ENCODE data around the gene EGFL8.

The EGFL8 gene

DNA sequence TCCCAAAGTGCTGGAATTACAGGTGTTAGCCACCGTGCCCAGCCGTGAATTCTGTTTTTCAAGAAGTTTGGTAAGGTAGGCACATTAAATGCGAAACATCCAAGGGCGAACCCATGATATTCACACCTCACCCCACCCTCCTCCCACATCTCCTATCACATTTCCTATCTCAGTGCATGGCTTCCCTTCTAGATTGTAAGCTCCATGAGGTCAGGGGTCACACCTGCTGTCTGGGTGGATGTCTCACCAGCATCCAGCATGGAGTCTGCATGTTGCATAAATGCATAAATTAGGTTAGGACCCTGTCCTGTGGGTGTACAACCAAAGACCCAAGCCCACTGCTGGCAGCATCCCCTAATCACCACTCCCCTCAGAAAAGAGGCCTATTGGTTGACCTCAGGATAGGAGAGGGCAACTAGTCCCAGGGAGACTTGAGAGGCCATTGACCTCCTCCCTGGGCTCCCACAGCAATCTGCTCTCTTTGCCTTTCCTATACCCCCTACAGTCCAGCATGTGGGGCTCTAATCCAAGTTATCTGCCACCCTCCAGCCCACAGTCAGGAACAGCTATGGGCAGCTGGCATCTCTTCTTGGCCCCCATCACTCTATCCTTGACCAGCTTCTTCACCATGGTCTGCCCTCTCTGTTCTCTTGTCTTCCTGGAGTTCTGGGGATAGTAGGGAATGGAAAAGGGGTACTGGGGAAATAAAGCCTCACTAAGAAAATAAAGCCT, 16.8 kb upstream of the EGFL8 start:
- no peak for DNase-seq

DNA sequence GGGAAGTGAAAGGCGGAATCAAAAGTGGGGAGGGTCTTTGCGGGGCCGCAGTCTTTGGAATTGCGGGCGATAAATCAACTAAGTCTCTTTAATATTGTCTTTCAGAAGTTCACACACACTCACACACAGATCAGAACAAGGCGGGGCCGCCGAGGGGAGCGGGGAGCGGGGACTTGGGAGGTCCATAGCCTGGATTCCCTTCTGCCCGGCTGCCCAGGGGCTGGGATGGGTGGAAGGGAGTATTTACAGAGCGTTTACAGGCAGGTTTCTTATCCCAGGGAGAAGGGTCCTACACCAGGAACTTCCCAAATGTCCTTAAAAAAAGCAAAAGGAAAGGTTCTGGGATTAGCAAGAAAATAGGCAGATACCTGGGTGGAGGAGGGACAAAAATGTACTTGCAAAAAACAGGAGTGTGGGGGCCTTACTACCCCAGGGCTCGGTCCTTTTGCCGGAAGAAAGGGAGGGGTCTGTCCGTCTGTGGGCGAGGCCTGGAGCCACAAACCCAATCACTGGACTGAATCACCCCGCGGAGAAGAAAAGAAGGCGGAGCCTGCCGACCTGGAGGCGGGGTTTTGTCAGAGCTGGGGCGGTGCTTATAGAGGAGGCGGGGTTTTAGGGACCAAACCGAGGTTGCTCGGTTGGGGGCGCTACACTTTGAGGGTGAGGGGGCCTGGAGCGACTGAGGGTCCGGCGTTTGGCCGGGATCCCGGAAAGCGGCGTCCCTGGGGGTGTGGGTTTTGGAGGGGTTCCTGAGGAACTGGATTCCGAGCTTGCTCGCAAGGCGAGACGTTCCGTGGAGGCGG, 15.9 kb upstream of the EGFL8 start:
- peak; percentile 76 to 78 for DNase-seq

DNA sequence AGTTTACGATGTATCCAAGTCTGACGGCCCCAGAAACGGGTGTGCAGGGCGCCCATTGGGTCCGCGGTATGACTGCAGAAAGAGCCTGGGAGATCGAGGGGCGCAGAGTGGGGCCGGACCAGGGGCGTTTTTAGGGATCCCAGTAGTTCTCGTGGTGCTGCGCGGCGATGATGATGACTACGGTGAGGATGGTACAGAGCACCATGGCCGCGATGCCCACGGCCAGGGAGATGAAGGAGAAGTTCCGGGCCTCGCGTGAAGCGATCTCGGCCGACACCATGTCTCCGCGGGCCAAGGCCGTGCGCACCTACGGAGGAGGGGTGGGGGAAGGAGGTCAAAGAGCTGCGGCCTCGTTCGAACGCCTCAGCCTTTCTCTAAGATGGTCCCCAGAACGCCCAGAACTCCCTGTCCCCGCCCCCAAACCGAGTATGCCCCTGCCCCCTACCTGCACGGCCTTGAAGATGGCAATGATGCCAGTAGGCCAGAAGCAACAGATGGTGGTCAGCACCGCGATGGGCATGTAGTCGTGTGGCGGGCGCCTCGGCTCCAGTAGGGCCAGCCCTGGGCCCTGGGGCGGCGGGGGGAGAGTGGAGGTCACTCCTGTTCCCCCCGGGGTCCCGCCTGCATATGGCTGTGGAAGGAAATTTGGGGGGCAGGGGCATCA, 15.2 kb upstream of the EGFL8 start:
- DNase-seq, result no peak

DNA sequence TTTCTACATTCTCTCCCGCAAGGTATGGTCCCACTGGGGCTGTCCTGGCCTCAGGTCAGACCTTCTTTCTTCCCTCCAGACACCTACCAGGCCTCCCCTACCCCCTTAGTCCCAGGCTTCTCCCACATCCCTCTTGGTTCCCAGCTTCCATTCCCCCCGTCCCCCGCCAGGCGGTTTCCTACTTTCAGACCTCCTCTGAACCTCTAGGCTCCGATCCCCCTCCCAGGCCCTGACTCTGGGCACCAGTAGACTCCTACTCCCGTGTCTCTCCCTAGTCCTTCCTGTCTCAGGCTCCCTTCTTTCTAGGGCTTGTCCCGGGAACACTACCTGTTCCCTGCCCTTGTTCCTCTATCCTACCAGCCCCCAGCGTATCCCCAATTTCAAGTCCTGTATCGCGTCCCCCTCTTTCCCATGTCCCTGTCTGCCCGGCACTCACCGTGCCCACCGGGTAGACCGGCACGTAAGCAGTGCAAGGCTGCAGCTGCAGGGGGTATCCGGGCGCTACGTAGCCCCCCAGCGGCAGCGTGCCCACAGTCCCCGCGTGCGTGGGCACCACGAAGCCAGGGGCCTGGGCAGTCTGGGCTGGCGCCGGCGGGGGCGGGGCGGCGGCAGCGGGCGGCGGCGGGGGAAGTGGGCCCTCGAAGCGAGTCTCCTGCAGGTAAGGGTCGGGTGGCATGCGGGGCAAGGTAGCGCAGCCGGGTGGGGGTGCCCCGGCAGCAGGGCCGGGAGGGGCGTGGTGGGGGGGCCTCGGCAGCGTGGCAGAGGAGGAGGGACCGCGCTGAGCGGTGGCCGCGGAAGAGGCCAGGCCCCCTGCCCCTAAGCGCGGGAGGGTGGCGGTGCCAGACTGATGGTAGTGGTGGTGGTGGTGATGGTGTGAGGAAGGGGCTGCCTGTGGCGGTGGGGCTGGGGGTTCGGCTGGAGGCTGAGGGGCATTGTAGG, 14.2 kb upstream of the EGFL8 start:
- DNase-seq, result no peak

DNA sequence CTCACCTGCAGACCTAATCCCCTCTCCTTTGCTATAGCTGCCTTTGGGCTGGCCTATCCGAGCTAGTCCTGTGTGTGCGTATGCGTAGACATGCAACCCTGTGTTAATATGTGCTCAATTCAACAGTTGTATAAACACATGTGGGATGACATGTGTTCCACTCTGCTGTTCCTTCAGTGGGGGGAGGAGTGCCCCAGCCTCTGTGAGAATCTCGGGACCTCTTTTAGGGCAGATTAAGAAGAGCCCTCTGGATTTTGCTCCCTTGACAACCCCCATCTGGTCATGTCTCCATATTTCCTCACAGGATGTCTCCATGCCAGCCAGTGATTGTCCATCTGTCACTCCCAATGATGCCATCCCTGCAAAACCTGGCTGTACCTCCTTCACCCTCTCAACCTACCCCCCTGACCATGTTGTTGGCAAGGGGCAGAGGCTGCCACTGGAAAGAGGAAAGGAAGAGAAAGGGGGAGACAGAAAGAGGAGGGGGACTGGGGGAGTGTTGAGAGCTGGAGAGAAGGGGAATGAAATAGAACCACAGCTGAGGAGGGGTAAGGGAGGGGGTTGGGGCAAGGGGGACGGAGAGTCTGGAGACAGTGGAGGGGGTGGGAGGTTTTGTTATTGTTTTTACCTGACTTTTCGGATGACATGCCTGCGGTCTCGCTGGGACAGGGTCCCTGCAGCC, 13.1 kb upstream of the EGFL8 start:
- no peak for DNase-seq

DNA sequence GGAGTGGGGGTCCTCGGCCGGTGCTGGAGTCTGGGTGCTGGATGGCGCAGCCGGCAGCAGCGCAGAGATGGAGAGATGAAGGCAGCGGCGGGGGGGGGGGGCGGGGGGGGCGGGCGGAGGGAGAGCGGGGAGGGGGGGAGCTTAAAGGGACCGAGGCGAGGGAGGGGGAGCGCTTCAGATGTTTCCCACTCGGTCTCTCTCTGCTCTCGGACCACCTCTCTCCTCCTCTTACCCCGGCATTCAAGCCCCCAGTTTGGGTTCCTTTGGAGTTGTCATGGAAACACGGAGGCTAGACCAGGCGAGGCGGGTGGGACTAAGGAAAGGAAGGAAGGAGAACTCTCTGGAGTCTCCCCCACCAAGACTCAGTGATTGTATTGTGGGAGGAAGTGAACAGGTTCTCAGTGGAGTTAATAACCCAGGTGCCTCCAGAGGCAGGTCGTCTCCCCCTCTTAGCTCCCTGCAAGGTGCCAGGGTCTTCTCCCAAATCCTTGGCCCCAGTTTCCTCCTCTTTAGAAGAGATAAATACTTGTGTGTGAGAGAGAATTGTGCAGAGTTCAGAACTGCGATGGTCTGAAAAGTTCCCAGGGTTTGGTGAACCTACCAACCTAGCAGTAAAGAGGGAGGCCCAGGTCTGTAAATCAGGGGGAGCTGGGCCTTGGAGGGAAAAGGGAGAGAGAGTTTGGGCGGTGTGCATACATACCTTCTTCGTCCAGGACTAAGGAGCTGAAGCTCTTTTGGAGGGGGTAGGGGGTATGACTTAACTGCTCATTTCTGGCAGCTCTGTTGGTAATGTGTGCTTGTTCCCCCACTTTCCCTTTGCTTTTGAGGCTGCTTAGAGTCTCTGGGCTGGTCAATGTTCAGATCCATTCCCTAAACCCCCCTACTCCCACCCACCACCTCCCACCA, 12.3 kb upstream of the EGFL8 start, which contains the start of gene PRRT1:
Gene PRRT1, minus strand, starts transcription at position 77 of the 906 bp plus-strand sequence. CDS start 112 bp downstream, outside the sequence.
- DNase-seq, result no peak

DNA sequence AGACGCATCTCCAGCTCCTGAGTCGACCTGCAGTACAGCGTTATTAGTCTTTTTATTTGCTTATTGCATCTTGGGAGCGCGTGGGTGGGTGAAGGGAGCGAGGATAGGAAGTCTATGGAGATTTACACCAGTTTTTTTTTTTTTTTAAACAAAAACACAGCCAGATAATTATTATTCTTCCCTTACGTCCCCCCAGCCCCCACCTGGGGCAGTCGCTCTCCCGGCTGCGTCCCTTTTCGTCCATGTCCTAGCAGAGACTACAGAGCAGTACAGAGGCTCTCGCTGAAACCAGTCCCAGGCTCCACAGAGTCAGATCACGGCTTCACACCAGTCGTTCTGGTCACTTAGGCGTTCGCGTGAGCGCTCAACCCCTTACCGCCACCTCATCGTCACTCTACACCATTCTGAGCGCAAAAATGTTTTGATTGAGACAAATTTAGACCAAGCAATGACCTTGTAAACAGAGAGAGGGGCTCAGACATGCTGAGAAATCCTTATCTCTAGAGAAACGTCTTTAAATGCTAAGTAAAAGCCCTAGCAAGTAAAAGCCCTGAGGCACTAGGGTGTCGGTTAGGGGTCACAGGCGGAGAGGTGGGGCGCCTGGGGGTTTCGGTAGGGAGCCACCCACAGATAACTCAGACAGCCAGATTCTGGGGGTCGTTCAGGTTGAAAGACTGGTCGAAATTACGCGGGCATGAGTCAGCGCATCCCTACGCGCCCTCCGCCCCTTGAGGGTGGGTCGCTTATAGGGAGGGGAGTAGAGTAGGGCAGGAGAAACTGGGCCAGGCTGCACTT, 11.4 kb upstream of the EGFL8 start:
- no peak for DNase-seq

DNA sequence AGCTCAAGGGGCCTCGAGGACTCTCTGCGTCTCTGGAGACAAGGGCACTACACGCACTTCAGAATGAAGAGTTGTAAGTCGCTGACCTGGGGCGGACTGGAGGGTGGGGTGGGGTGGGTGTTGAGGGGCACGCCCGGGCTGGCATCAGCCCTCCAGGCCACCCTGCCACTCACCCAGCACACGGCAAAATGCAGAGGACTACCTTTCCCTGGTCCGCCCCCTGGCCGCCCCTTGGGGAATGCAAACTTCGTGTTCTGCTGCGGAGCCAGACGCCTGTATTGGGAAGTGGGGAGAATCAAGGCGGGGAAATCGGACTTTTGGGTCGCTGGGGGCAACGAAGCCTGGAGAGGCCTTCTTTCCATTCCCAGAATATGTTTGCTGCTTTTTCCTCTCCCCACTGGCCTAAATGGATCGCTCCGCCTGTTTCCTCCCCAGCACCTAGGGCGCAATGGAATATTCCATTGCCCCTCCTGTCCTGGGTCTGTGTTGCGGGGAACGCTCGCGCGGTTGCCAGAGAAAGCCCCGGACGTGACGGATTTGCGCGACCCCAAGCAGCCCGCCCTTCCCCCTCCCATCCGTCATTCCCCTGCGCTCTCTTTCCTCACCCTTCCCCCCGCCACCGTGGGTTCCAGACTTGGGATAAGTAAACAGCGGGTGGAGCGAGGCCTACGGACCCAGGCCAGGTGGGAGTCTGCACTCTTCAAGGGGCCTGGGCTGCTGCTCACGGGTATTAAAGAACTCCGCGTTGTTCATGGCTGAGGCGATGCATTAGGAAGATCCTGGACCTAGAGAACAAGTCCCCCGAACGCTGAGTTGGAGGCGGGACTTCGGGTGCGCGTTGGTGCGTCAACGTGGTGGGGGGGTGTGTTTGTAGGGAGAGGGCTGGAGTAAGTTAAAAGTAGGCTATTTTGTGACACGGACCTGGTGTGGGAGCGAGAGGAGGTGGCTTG, 10.6 kb upstream of the EGFL8 start, which contains the start of gene PPT2:
Gene PPT2, plus strand, starts transcription at position 578 of the 950 bp plus-strand sequence. CDS start 454 bp downstream, outside the sequence.
- peak; percentile 80 to 81 for DNase-seq

DNA sequence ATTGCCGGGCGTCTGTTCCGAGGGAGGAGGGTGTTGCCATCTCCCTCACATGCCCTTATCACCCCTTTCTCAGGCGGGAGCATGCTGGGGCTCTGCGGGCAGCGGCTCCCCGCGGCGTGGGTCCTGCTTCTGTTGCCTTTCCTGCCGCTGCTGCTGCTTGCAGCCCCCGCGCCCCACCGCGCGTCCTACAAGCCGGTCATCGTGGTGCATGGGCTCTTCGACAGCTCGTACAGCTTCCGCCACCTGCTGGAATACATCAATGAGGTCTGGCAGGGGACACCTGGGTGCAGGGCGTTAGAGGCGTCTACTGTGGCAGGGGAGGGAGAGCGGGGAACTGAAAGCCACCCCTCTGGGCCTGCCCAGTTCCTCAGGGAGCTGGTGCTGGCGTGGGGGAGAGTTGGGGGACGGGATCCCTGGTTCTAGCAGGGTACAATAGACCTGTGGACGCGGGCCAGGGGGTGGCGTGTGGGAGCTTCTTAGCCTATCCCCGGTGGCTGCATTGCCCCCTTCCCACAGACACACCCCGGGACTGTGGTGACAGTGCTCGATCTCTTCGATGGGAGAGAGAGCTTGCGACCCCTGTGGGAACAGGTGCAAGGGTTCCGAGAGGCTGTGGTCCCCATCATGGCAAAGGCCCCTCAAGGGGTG, 9.8 kb upstream of the EGFL8 start:
- DNase-seq, result peak; percentile 75 to 76

DNA sequence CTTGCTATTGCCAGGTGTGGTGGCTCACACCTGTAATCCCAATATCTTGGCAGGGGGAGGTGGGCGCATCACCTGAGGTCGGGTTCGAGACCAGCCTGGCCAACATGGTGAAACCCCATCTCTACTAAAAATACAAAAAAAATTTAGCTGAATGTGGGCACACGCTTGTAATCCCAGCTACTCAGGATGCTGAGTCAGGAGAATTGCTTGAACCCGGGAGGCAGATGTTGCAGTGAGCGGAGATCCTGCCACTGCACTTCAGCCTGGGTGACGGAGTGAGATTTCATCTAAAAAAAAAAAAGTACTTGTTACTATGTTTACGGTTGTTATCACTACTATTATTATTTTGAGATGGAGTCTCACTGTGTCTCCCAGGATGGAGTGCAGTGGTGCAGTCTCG, 7.5 kb upstream of the EGFL8 start:
- DNase-seq, result no peak

DNA sequence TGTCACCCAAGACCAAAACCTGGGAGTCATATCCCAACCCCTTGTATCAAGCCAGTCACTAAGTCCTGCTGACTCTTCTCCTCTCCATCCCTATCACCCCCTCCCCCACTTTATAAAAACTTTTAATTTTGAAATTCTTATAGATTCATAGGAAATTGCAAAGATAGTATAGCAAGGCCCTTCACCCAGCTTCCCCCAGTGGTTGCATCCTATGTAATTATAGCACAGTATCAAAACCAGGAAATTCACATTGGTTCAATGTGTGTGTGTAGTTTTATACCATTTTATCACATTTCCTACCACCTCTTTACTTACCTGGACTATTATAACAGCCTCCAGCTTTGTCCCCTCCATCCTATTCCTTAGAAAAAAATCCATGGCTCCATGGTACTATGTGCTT, 6.3 kb upstream of the EGFL8 start:
- DNase-seq, result no peak

DNA sequence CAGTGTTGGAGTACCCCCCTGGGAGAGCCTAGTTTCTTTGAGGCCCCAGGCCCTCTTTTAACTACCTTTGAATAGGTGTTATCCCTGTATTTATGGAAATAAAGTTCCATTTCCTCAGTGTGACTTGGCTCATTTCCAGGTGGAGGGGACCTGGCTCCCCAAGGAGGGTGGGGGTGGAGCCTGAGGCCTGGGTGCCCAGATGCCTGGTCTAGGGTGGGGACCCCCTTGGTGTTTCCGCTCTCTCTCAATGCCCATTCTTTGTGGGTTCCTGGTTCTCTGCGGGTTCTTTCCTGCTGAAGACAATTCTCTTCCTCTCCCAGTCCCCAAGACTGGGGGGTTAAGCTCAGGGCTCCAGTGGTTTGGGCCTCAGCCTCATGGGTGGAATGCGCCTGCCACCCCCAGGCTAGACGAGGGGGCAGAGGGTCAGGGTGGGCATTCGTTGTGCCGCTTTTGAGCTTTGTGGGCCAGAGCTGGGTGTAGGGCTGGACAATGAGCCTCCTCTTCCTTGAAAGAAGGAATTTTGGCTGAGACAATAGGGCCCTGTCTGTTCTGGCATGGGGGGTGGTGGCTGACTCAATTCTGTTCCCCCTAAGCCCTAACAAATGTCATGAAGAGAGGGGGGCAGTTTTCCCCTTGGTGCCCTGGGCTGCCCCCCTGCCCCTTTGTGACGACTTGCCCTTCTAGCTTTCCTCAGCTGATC, 686 bp upstream of the EGFL8 start:
- DNase-seq, result no peak

DNA sequence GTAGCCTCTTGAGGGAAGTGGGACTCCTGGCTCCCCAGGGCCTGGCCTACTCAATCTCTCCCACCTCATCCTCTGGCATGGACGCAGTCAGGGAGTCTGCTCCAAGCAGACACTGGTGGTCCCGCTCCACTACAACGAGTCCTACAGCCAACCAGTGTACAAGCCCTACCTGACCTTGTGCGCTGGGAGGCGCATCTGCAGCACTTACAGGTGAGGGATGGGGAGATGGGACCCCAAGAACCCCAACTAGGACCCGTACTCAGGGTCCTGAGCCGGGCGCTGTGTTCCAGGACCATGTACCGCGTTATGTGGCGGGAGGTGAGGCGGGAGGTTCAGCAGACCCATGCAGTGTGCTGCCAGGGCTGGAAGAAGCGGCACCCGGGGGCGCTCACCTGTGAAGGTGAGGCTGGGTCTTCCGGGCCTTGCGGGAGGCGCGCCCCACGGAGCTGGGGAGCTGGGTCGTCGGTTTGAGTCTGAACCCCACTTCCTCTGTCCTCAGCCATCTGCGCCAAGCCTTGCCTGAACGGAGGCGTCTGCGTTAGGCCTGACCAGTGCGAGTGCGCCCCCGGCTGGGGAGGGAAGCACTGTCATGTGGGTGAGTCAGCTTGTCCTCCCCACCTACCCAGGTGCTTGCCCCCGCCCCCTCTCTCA, 2.1 kb downstream of the EGFL8 start:
- no peak for DNase-seq

DNA sequence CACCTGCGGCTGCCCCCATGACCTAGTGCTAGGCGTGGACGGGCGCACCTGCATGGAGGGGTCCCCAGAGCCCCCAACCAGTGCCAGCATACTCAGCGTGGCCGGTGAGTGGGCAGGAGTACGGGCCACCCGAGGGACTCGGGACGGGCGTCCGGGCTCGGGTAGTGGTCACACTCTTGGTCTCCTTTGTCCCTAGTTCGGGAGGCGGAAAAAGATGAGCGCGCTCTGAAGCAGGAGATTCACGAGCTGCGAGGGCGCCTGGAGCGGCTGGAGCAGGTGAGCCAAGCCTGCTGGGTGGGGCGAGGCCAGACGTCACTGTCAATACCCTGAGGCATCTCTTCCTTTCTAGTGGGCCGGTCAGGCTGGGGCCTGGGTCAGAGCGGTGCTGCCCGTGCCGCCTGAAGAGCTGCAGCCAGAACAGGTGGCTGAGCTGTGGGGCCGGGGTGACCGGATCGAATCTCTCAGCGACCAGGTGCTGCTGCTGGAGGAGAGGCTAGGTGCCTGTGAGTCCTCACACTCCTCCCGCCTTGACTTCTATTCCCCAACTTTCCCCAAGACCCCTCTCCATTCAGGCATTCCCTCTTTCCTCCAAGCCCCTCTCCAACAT, 2.9 kb downstream of the EGFL8 start:
- DNase-seq, result no peak

DNA sequence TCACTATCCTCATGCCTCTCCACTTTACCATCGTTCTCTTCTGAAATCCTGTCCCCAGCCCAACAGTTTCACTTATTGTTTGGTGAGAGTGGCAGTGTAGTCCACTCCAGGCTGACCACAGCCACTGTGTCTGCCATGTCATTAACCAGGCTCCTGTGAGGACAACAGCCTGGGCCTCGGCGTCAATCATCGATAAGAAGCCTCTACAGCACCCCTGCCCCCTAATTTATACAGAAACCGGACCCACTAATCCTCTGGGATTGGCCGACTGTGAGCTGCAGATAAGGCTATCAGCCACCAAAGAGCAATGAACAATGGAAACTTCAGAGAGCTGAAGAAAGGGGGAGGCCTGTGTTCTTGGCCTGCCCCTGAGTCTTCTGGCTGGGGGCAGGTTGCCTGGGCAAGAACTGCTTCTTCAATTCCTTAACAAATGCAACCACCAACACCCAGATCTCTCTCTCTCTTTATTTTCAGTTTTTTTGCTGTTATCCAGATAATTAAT, 3.4 kb downstream of the EGFL8 start:
- DNase-seq, result no peak

DNA sequence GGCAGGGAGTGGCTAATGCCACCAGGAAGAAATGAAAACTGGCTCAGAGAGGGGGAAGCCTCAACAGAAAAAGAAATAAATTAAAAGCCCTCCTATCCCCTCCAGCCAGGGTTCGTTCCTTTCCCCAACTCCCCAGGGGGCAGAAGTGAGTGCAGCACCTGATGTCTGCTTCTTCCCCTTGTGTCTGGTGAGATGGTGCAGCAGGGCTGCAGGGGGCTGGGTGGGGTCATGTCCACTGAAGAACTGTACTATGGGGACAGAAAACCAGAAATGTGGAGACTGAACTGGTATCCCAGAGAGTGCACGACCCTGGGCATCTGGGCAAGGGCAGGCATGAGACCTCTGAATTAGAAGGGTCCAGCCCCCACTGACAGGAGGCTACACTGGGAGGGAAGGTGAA, 4.0 kb downstream of the EGFL8 start:
- no peak for DNase-seq
